GM18517 (cell line): Measurements from ENCODE around the gene SLC12A7.
"Not testable (repeated sequence)": the region's sequence is repeated elsewhere in the genome, so short reads cannot be mapped to it uniquely, and the experiment has no call there.

Experiments used
- ATAC-seq: cut with Tn5 transposase; IDR thresholded peaks from one replicate; pipeline ENCODE4 v1.9.1; 2021; ENCODE audit warnings: mild to moderate bottlenecking, moderate library complexity; ENCODE audit not compliant: unreplicated experiment

The SLC12A7 gene

DNA sequence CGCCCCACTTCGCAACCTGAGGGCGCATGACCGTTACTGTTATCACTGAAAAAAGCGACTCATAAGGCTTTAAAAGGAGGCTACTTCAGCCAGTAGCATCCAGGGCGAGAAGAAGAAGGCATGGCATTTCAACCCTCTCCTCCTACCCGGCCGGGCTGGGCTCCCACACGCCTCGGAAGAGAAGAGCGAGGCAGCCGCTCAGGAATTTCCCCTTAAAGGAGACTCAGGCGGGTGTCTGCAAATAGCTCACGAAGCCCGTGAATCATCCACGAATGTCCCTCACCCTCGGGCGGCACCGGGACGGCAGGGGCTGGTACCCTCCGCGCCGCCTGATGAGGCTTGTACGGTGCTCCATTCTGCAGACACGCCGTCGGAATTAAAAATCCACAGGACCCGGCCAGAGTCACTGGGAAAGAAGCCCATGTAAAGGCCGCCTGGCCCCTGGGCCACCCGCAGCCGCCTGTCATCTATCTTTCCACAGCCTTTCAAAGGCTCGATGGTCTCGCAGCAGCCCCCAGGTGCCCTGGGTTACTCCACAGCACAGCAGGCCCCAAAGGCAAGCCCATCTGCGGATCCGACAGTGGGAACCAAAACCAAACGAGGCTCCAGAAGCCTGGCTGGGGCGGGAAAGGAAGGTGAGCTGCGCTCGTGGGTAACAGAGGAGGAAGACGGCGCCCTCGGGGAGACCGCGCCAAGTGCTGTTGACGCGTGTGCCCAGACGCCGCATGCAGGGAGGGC lies 11.8 kb downstream of the SLC12A7 start:
- no peak for ATAC-seq

DNA sequence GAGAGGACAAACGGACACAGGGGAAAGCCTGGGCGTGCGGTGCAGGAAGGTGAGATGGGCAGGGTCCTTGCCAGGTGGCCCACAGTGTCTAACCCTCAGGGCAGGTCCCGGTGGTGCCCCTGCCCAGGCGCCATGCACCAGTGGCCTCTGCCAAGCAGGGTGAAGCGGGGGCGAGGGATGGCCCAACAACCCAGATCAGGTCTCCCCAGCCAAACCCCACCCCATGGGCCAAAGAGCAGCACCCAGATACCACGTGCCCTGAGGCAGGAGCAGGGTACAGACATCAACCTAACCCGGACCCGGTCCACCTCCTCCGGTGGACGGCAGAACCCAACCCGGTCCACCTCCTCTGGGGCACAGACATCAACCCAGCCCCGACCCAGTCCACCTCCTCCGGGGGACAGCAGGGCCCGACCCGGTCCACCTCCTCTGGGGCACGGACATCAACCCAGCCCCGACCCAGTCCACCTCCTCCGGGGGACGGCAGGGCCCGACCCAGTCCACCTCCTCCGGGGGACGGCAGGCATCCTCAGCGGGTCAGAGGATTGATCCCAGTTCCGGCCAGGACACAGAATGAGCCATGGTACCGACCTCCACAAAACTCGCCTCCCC lies 12.8 kb downstream of the SLC12A7 start:
- no peak for ATAC-seq

DNA sequence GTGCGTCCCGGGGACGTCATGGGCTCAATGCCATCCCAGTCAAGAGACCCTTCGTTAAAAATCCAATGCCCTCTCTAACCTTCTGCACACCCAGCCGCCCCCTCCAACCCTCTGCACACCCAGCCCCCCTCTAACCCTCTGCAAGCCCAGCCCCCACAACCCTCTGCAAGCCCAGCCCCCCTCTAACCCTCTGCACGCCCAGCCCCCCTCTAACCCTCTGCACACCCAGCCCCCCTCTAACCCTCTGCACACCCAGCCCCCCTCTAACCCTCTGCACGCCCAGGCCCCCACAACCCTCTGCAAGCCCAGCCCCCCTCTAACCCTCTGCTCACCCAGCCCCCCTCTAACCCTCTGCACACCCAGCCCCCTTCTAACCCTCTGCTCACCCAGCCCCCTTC lies 13.9 kb downstream of the SLC12A7 start:
- ATAC-seq = not testable (repeated sequence)

DNA sequence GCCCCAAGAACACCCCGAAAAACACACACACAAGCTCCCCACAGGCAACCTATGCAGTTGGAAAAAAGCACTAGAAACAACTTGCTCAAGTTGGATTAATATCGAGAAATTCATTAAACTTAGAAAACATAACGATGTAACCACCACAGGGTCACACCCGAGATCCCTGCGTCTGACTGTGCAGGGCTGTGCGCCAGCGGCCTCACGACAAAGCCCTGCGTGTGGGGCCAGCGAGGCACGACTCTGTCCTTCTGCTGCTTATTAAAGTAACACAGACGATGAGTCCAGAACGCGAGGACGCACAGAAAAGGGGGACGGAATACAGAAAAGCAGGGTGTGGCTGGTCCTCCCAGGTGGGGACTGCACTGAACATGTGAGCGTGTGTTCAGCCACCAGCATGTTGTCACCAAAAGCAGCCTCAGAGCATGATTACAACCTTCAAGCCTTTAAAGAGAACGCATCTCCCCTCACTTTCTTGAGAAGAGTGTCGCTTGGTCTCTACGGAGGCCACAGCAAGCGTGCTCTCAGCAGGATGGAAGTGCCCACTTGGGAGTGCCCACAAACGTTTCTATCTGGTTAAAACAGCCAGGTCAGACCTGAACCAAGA lies 14.4 kb downstream of the SLC12A7 start:
- no peak for ATAC-seq

DNA sequence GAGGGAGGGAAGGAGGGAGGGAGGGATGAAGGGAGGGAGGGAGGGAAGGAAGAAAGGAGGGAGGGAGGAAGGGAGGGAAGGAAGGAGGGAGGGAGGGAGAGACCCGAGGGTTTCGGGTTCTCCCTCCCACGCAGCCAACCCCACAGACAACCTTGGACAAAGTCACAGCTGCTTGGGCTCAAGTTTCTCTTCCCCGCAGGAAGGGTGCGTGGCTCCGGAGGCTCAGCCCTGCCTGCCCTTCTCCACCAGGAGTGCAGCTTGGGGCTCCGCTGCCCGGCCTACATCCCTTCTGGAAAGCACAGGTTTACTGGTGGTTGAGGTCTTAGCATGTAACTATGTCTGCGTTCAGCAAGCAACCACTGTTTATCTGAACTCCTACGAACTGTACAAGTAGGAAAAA lies 15.0 kb downstream of the SLC12A7 start:
- no peak for ATAC-seq

DNA sequence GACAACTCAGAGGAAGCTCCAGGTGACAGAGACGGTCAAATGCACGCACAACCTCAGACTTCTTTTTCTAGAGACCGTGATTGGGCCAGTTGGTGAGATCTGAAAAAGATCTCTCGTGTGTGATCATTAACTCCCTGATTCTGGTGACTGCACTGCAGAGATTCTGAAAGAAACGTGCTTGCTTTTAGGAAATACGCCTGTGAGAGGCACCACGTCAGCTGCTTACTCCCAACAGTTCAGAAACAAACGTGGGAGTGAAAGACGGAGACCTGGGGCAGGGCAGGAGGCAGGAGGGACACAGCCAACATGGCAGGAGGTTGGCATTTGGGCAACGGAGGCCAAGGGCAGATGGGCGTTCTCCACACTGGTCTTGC lies 15.9 kb downstream of the SLC12A7 start:
- ATAC-seq = no peak

DNA sequence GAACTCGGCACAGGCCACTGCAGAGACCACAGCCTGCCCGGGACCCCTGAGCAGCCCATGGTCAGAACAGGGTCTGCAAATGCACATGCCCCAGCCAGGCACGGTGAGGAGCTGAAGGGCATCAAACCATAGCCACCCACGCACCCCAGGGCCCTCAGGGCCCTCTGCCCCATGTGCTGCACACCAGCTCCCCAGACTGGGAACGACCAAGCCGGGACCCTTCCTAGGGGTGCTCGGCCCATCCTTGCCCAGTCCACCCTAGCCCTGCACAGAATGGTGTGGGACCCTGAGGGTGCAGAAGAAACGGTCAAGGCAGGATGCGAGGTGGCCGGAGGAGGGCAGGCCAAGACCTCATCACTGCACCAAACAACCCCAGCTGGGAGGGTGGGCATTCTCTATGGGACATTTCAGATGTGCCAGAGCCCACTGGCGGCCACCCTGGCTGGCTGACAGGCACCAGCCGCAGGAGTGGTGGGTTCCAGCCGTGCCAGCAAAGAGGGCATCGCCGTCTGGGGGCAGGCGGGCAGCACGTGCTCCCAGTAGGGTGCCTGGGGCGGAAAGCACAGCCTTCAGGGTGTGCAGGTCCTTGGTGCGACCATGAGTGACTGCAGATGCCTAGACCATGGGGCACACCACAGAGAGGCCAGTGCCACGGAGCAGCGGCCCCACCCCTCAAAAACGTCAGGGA lies 16.4 kb downstream of the SLC12A7 start:
- ATAC-seq = no peak

DNA sequence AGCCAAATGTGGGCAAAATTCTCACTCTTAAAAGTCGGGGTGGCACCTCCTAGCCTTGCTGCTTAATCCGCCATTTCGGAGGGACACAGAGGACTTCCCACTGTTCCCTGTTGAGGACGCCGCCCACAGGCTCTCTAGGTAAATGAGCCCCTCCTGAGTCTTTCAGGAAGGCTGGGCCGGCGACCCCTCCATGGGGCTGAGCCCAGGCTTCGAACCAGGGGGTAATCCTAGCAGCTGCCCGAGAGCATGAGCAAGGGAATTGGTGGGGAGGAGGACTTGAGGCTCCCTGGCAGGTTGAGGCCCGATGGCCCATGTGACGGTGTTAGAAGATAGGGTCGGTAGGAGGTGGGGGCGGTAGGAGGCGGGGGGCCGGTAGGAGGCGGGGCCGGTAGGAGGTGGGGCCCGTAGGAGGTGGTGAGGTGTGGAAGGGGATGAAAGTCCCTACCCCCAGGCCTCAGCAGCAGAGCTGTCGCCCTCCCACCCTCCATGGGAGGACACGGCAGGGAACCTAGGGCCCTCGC lies 17.1 kb downstream of the SLC12A7 start:
- ATAC-seq = no peak

DNA sequence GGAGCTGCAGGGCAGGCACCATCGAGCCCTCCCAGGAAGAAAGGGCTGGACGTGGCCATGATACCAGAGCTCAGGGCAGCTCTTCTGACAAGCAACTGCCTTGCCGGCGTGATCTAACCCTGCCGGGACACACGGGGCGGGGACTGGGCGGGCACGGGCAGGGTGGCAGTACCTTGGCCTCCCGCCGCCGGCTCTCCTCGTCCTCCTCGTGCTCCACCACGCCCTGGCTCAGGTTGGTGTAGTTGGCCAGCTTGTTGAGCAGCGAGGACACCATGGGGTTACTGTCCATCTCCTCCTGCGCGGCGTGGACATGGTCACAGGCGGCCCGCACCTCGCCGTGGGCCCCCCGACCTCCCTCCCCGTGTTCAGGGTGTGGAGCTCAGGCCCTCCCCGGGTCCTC lies 18.5 kb downstream of the SLC12A7 start:
- no peak for ATAC-seq

DNA sequence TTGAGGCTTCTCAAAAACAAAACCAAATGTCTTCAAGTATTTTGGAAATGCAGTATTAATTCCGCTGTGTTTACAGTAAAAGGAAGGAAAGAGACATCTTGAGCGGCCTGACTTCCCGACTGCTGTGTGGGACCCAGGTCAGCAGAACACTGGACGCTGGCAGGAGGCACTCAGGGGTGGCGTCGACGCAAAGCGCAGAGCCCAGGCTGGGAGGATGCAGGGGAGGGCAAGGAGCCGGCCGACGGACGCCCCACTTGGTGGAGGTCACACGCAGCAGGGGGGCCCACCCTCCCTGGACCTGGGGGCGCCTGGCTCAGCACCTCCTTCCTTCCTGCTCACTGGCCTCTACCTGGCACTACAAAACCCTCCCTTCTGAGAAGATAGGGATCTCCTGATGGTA lies 19.7 kb downstream of the SLC12A7 start:
- ATAC-seq = no peak

DNA sequence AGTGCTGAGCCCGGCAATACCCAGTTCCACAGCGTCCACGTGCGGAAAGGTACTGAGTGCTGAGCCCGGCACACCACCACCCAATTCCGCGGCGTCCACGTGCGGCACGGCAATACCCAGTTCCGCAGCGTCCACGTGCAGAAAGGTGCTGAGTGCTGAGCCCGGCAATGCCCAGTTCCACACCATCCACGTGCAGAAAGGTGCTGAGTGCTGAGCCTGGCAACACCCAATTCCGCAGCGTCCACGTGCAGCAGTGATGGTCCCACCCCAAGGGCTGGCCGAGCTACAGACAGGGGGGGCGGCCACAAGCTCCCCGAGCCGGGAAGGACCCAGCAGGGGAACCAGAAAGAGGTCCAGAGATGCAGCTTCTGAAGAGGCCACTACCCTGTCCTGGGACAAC lies 20.2 kb downstream of the SLC12A7 start:
- no peak for ATAC-seq

DNA sequence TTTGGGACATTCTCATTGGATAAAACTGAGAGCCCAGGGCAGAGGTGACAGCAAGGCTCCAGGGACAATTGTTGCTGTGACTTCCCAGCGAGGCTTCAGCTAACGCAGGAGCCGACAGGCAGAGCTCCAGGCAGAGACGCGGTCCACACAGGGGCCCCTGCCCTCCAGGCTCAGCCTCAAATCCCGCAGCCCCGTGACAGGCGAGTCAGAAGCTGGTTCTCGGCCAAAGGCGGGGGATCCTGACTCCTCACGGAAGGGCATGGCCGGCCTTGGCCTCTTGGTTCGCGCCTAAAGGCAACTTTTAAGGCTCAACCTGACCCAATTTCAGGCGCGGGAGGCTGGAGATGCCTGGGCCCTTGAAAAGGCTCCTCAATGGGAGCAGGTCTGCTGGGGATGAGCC lies 21.3 kb downstream of the SLC12A7 start:
- no peak for ATAC-seq

DNA sequence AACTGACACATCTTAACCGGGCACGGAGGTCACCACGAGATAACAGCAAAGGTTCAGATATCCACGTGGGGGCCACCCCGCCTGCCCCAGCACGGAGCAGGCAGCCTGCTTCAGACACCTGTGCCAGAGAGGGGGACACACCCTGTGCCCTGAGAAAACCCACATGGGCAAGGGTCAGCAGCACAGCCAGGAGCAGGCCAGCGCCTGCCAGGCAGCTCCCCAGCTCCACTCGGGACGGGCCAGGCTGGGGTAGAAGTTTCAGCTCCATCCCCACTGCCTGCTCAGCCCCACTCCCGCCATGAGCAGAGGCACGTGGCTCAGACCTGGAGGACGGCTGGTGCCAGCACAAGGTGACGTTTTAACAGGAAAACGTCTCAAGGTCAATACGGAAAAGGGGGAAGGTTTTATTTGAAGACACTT lies 22.2 kb downstream of the SLC12A7 start:
- no peak for ATAC-seq

DNA sequence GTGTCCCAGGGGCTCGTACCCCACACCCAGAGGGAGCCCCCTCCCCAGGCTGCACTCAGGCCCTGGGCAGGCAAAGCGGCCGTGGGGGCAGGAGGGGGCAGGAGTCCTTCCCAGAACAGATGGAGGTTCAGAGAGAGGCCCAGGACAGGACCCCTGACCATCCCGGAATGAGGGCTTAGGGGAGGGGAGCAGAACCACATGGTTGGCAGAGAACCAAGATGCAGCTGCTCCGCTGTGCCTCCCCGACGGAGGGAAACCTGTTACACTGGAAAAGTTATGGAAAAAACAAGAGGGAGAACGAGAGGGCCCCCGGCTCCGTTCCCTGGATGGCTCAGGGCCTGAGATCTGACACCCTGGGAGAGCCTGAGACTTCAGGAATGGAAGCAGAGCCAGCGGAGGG lies 22.7 kb downstream of the SLC12A7 start:
- no peak for ATAC-seq

DNA sequence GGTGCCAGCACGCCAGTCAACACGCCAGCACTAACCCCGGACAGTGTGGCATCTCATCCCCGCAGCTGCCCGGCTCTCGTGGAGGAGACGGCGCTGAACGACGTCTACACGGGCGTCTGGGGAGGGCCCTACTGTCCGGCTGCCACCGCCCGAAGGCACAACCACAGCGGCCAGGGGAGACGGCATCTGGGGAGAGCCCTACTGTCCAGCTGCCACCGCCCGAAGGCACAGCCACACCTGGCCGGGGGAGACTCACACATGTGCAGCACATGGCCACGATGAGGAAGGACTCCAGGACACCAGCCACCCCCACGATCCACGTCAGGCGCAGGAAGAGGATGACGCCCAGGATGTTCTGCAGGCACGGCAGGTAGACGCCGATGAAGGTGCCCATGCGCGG lies 23.1 kb downstream of the SLC12A7 start:
- ATAC-seq = no peak

DNA sequence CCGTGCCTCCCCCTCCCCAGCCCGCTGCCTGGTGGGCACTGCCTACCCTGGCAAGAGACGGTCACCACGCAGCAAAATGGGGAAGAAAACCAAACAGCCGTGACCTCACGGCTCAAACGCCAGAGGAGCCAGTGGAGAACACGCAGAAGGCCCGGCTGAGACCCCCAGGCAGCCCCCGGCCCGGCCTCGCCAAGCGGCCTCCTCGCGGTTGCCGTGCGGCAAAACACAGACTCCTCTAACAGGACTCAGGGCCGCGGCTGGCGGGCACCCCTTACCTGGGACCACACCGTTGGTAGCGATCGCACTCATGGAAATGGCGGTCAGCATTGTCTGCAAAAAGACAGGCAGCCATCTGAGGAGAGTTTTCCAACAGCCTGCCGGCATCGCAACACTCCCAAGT lies 23.8 kb downstream of the SLC12A7 start:
- no peak for ATAC-seq

DNA sequence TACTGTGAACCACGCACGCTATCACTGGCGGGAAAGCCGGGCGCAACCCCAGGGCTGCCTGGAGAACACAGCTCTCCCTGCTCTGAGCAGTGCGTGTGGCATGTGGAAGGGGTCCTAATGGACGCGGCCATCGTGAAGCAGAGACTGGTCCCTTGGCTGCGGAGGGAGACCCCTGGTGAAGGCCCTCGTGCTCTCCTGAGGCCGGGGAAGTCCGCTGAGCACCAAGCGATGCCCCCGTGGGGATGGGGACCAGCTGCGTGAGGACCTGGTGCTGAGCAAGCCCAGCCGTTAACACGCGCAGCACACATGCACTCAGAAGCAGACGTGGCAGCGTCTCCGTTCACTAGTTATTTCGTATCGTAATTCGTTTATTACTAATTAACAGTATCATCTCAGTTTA lies 24.4 kb downstream of the SLC12A7 start:
- no peak for ATAC-seq

DNA sequence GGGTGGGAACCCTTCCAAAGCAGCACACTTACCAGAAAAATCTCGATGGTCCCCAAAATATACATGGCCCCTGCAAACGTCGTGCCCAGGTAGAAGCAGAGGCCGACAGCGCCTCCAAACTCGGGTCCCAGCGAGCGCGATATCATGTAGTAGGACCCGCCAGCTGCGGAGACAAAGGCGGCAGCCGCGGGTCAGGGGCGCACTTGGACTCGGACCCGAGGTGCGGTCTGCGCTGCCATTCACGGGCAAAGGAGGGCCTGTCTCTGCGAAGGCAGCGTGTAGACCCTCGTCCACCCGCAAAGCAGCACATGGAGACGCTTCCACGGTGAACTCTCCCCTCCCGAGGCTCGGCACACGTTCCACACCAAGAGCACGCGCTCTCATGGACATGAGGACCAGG lies 25.0 kb downstream of the SLC12A7 start:
- ATAC-seq = no peak

DNA sequence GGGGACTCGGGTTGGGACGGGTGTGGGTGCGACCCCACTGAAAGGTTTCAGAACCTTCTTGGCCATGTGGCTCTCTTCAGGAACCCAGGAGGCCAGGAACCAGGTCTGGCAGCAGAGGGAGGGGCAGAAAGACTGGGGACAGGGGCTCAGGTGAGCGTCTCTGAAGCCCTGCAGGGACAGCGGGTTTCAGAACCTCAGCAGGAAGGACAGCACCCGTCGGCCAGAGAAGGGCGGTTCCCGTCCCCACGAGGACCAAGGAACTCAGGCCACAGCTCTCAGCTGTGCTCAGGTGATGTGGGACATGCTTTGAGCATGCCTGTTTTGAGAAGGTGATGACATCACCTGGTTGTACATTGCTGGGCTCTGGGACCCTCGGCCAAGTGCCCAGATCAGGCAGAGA lies 25.7 kb downstream of the SLC12A7 start:
- ATAC-seq = no peak

DNA sequence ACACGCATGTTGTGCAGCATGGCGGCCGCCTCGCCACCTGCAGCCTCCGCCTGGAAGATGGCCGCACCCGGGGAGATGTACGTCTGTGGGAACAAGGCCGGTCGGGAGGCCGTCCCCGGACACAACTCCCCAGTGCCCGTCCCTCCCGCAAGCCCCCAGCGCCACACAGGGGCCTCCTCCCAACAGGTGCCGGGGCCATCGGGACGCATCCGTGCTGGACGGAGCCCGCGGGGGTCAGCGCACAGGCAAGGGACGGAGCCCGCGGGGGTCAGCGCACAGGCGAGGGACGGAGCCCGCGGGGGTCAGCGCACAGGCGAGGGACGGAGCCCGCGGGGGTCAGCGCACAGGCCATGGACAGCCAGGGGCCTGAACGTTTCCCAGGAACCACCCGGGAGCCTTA lies 26.5 kb downstream of the SLC12A7 start:
- no peak for ATAC-seq

DNA sequence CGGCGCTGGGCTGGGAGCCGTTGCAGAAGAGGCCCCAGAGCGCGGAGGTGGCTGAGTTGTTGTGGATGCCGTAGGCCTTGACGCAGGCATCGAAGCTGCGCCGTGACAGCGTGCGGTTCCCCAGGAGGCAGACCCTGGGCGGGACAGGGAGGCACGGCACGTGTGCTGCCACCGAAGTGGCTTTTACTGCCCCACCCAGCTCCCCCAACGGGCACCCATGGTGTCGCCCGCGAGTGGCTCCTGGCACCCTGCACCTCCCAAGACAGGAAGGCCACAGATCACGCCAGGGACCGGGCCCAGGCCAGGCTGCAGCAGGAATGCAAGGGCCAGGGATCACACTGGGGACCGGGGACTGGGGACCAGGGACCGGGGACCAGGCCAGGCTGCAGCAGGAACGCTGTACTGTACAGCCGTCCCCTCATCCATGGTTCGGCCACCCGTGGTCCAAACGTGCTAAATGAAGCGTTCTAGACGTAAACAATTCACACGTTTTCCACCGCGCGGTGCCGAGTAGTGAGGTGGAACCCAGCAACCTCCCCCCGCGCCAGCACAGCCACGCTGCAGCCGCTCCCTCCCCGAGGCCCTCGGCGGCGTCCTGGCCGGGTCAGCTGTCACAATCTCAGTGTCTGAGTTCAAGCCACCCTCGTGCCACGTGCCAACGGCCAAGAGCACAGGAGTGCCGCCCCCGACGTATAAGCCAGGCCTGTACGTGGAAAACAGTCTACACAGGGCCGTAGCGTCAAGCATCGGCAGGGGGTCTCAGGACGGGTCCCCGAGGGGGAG lies 27.8 kb downstream of the SLC12A7 start:
- no peak for ATAC-seq
